Activated CD8-positive, alpha-beta memory T cell treated with anti-CD3 and anti-CD28 coated beads, Interleukin-2, amount 10 ng/mL, durations not matched to agents 7 days and 5 days (primary cell): ENCODE measurements around the gene GRIFIN. TPM values are rescaled to one million over a fixed set of nuclear protein-coding genes. Genes with fewer than 3 reads are reported as not detected.

Experiments used
- ATAC-seq: fragments of 150-1000 bp; cut with Tn5 transposase; one replicate; pipeline ENCODE4 v1.10.0; 2021; ENCODE audit warnings: moderate library complexity
- CTCF ChIA-PET: fragments of 350-600 bp; sonication (Branson Sonifier 250); formaldehyde crosslinking; loops from one replicate; lab custom pipeline; 2021; ENCODE audit warnings: antibody characterized with exemption; lab: Charles Lee
- DNase-seq: peaks from one replicate; pipeline ENCODE4 v3.0.0-alpha.2; 2020
- H3K27ac Mint-ChIP-seq: one replicate; pipeline ENCODE4 v1.8.0; 2021; ENCODE audit warnings: mild to moderate bottlenecking, mixed read lengths
- H3K27me3 Mint-ChIP-seq: one replicate; pipeline ENCODE4 v1.8.0; 2021; ENCODE audit warnings: mixed read lengths
- H3K36me3 Mint-ChIP-seq: one replicate; pipeline ENCODE4 v1.8.0; 2021; ENCODE audit warnings: mild to moderate bottlenecking, mixed read lengths
- H3K4me1 Mint-ChIP-seq: one replicate; pipeline ENCODE4 v1.8.0; 2021; ENCODE audit warnings: mixed read lengths
- H3K4me3 Mint-ChIP-seq: one replicate; pipeline ENCODE4 v1.8.0; 2021; ENCODE audit warnings: mild to moderate bottlenecking, moderate library complexity, mixed read lengths
- H3K9me3 Mint-ChIP-seq: one replicate; pipeline ENCODE4 v1.8.0; 2022; ENCODE audit warnings: low read depth, mixed read lengths
- total RNA-seq, 2 experiments: library from RNA; stranded (reverse); gene quantifications; one replicate each; pipeline ENCODE4 v1.2.3, GENCODE V29; 2021

The GRIFIN gene
- total RNA-seq, 2 experiments from 2014 or later: not detected

DNA sequence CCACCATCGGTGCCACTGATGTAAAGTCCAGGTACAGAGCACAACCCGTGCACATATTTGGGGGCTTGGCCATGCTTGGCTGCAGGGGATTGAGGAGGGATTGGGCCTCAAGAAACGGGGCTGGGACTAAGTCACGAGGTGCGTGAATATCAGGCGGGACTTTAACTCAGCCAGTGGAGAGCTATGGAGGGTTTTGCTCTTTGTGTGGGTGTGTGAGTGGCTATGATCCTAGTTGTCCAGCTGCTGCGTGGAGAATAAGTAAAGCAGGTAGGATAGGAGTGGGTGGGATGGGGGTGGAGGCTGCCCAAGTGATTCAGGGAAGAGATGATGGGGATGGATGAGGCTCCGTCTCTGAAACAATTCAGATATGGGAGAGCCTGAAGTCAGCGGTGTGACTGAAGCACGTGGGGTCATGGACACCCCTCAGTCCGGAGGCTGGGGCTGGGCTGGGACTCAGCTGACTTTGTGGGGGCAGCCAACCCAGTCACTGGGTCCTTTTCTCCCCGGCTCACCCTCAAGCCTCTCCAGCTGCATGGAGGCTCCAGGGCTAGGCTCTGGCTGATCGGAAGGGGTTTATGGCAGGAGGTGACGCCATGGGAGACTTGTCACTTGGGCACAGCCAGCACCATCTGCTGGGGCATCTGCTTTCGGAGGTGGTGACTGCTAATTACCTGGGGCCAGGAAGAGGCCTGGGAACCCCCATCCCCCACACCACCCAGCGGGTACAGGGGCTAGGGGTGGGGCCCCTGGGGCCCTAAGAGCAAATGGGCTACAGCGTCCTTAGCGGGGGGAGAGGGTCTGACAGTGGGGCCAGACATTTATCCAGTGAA lies 41.7 kb upstream of the GRIFIN start:
- CTCF ChIA-PET: no interaction called here
- peak overlapping the region; percentile 51 for H3K4me3 Mint-ChIP-seq
- ATAC-seq (no peak), DNase-seq (no peak)
- peaks cover 4% of the 10 kb centered on the region for H3K27me3 Mint-ChIP-seq
- peaks cover 13% of the 10 kb centered on the region for H3K36me3 Mint-ChIP-seq
- no peak overlapping the region for H3K27ac Mint-ChIP-seq
- H3K9me3 Mint-ChIP-seq: no peaks in the 10 kb centered on the region
- H3K4me1 Mint-ChIP-seq: peaks cover 27% of the 10 kb centered on the region

- ATAC-seq (no peak), DNase-seq (no peak)
- peaks cover 4% of the 10 kb centered on the region for H3K27me3 Mint-ChIP-seq
- H3K9me3 Mint-ChIP-seq: no peaks in the 10 kb centered on the region
- H3K4me1 Mint-ChIP-seq: peaks cover 28% of the 10 kb centered on the region
- CTCF ChIA-PET: interaction anchor here (1.0 kb wide), 1 partner anchor 16 kb away, joined by 3 read pairs; no protein-coding TSS in a partner anchor
- no peak overlapping the region for H3K4me3 Mint-ChIP-seq
- peaks cover 8% of the 10 kb centered on the region for H3K36me3 Mint-ChIP-seq
- H3K27ac Mint-ChIP-seq: no peak overlapping the region
Measured at GRCh38 chr7:2517026-2517425, 40.8 kb upstream of the GRIFIN start.

DNA sequence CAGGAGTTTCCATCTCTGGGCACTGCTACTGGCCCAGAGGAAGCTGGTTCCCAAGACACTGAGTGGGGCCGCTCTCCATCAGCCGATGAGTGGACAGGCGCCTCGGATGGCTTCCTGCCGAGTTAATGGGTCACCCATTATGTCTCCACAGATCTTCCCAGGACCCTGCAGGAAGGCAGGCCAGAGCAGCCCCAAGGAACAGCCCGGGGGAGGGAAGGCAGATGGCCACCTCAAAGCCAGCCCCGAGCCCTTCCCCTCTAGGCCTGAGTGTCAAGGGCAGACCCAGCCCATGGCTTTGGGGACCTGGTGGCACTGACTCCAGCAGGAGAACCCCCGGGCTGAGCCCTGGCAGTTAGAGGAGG lies 40.0 kb upstream of the GRIFIN start:
- DNase-seq: no peak
- Mint-ChIP-seq H3K9me3 (no peaks in the 10 kb centered on the region), H3K36me3 (peaks cover 2% of the 10 kb centered on the region), H3K27me3 (peaks cover 4% of the 10 kb centered on the region), H3K27ac (no peak overlapping the region), H3K4me1 (peaks cover 32% of the 10 kb centered on the region), H3K4me3 (no peak overlapping the region)
- CTCF ChIA-PET: interaction anchor here (1.0 kb wide), 1 partner anchor 15 kb away, joined by 3 read pairs; no protein-coding TSS in a partner anchor
- ATAC-seq: no peak

DNA sequence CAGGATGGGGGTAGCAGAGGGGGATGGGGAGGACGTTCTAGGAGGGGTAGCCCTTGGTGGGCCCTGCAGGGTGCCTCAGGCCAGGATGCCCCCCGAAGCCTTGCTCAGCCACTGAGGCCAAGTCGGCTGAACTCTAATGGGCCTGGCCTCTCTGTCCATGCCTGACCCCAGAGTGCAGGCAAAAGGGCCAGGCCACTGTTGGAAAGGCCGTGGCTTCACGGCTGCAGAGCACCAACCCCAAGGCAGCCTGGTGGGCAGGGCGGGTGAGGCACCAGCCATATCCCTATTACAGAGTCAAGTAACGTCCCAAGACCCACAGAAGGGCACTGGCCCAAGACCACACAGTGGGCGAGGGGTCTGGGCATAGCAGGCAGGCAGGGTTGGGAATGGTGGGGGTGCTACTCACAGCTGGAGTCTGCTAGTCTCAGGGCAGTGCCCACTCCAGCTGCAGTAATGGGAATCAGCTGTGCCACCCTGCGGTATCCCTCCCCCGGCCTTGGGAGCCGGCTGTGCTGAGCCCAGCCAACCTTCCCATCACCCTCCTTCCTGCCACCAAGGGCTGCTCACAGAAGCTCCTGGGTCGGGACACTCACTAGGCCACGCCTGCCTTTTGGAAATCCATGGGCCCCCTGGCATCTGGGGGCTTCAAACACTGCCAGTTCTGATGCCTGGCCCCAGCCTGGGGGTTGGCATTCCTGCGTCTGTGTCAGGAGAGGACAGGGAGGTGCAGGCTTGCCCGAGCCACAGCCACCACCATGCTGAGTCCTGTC lies 39.4 kb upstream of the GRIFIN start:
- Mint-ChIP-seq H3K9me3 (no peaks in the 10 kb centered on the region), H3K36me3 (no peaks in the 10 kb centered on the region), H3K27me3 (peaks cover 4% of the 10 kb centered on the region), H3K27ac (no peak overlapping the region), H3K4me3 (no peak overlapping the region), H3K4me1 (peaks cover 36% of the 10 kb centered on the region)
- no peak for ATAC-seq
- CTCF ChIA-PET: interaction anchor here (1.0 kb wide), 1 partner anchor 14 kb away, joined by 3 read pairs; no protein-coding TSS in a partner anchor
- DNase-seq: no peak

- CTCF ChIA-PET: no interaction called here
- ATAC-seq (no peak), DNase-seq (no peak)
- peaks cover 44% of the 10 kb centered on the region for H3K4me1 Mint-ChIP-seq
- no peak overlapping the region for H3K27ac Mint-ChIP-seq
- H3K36me3 Mint-ChIP-seq: no peaks in the 10 kb centered on the region
- no peaks in the 10 kb centered on the region for H3K9me3 Mint-ChIP-seq
- H3K4me3 Mint-ChIP-seq: no peak overlapping the region
- peaks cover 4% of the 10 kb centered on the region for H3K27me3 Mint-ChIP-seq
Measured at GRCh38 chr7:2514473-2515423, 38.5 kb upstream of the GRIFIN start.

- Mint-ChIP-seq H3K36me3 (no peaks in the 10 kb centered on the region), H3K27ac (no peak overlapping the region), H3K4me1 (peaks cover 51% of the 10 kb centered on the region), H3K9me3 (no peaks in the 10 kb centered on the region), H3K4me3 (no peak overlapping the region), H3K27me3 (peaks cover 4% of the 10 kb centered on the region)
- ATAC-seq (no peak), DNase-seq (no peak)
- CTCF ChIA-PET: no interaction called here
Measured at GRCh38 chr7:2513702-2514101, 37.5 kb upstream of the GRIFIN start.

DNA sequence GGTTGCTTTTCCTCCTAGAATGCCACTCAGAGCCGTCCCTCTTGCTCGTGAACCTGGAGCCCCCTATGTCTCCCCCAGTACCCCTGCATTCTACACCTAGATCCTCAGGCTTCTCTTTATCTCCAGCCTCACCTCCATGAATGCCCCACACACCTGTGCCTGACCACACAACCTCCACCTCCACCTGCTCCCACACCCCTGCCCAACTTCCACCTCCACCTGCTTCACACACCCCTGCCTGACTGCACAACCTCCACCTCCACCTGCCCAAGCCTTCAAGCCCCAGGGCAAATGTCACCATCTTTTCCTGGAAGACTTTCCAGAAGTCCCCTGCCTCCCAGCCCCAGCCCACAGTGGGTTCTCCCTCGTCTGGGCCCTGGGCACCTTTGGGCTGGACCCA lies 36.5 kb upstream of the GRIFIN start:
- ATAC-seq (no peak), DNase-seq (no peak)
- Mint-ChIP-seq H3K36me3 (no peaks in the 10 kb centered on the region), H3K4me1 (peaks cover 53% of the 10 kb centered on the region), H3K27ac (peak overlapping the region; percentile 90), H3K4me3 (no peak overlapping the region), H3K27me3 (peaks cover 4% of the 10 kb centered on the region), H3K9me3 (no peaks in the 10 kb centered on the region)
- CTCF ChIA-PET: no interaction called here

DNA sequence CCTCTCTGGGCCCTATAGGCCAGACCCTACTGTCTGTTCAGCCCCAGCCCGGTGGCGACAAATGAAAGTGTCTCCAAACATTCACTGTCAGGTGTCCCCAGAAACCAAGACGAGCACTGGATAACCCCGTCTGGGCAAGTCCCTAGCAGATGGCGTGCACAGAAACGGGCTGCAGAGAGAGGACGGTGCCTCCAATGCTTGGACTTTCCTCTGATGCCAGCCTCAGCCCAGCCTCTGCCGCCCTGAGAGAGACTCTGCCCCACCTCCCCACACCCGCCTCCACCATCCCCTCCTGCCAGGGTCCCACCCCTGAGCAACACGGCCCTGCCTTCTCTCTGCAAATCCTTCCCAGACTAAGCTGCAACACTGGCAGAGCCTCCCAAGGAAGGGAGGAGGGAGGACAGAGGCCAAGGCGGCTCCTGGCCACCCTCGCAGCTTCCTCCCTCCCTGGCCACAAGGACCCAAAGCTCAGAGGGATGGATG lies 36.0 kb upstream of the GRIFIN start:
- no peaks in the 10 kb centered on the region for H3K27me3 Mint-ChIP-seq
- H3K4me1 Mint-ChIP-seq: peaks cover 51% of the 10 kb centered on the region
- CTCF ChIA-PET: interaction anchor here (2.0 kb wide), 1 partner anchor 198 kb away, joined by 6 read pairs; no protein-coding TSS in a partner anchor
- H3K4me3 Mint-ChIP-seq: peak overlapping the region; percentile 19
- ATAC-seq (no peak), DNase-seq (no peak)
- peak overlapping the region; percentile 90 for H3K27ac Mint-ChIP-seq
- no peaks in the 10 kb centered on the region for H3K9me3 Mint-ChIP-seq
- no peaks in the 10 kb centered on the region for H3K36me3 Mint-ChIP-seq

GRCh38 chr7:2511769-2512168 lies 35.6 kb upstream of the GRIFIN start:
- H3K27me3 Mint-ChIP-seq: no peaks in the 10 kb centered on the region
- H3K4me3 Mint-ChIP-seq: peak overlapping the region; percentile 19

GRCh38 chr7:2510909-2511768 lies 34.9 kb upstream of the GRIFIN start:
- DNase-seq (peak; percentile 67), ATAC-seq (peak; percentile 43)
- Mint-ChIP-seq H3K27me3 (no peaks in the 10 kb centered on the region), H3K4me1 (peaks cover 51% of the 10 kb centered on the region), H3K36me3 (no peaks in the 10 kb centered on the region), H3K4me3 (peak overlapping the region; percentile 52), H3K9me3 (no peaks in the 10 kb centered on the region), H3K27ac (peak overlapping the region; percentile 90)
- CTCF ChIA-PET: interaction anchor here (1.2 to 2.0 kb wide), 2 partner anchors 160 to 199 kb away, joined by 3 to 6 read pairs; no protein-coding TSS in a partner anchor

More at GRCh38 chr7:2511769-2512168, 35.6 kb upstream of the GRIFIN start:
- CTCF ChIA-PET: interaction anchor here (2.0 kb wide), 1 partner anchor 198 kb away, joined by 6 read pairs; no protein-coding TSS in a partner anchor
- ATAC-seq (no peak), DNase-seq (no peak)
- Mint-ChIP-seq H3K4me1 (peaks cover 51% of the 10 kb centered on the region), H3K27ac (peak overlapping the region; percentile 90), H3K9me3 (no peaks in the 10 kb centered on the region), H3K36me3 (no peaks in the 10 kb centered on the region)

DNA sequence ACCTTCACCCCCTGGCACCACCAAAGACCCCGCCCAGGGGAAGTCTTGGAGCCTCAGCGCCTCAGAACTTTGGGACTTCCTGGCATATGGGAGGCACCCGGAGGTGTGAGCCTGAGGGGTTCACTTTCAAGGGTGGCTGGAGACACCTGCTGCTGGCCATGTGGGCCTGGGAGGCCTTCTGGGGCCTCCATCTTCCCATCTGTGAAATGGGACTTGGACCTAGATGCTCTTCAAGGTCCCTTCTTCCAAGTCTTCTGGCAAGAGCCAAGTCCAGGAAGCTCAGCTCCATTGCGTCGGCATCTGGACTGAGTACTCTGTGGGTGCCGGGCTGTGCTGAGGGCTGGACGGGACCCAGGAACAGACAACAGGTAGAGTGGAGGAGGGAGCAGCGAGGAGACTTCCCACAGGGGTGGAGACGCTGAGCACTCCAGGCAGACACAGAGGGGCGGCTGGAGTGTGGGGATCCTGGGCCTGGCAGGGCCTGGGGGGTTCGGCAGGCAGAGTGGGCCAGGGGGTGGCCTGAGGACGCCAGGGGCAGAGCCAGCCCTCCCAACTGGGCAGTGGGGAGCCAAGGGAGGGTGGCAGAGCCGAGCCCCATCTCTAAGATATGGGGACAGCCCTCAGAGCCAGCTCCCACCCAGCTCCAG lies 34.1 kb upstream of the GRIFIN start:
- Mint-ChIP-seq H3K36me3 (no peaks in the 10 kb centered on the region), H3K9me3 (no peaks in the 10 kb centered on the region), H3K27me3 (no peaks in the 10 kb centered on the region), H3K4me3 (no peak overlapping the region), H3K27ac (peak overlapping the region; percentile 90), H3K4me1 (peaks cover 51% of the 10 kb centered on the region)
- no peak for ATAC-seq
- CTCF ChIA-PET: interaction anchor here (1.2 to 2.0 kb wide), 2 partner anchors 160 to 200 kb away, joined by 3 to 6 read pairs; no protein-coding TSS in a partner anchor
- DNase-seq: no peak
